NCI-H1092 (cell line): ENCODE measurements around the gene RBFOX2.
"Not testable (repeated sequence)": the region's sequence is repeated elsewhere in the genome, so short reads cannot be mapped to it uniquely, and the experiment has no call there.

ENCODE experiments used
- DNase-seq: peaks from one replicate; lab custom pipeline; 2025; lab: John Stamatoyannopoulos, UW

RBFOX2 gene

DNA sequence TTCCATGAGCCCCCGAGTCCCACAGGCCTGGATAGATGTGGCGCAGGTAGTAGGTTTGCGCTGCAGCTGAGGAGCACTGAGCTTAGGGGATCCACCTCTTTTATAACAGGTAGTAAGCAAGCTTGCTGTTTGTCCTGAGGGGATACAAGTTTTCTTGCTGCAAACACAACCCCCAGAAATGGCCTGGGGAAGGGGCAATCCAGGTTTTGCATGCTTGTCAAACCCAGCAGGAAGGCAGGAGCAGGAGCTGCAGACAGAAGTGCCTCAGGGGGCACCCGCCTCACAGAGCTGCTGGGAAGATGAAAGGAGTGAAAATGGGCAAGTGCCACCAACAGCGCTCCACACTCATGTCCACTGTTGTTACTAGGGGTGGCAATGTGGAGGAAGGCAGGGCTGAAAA is 292.5 kb downstream of the RBFOX2 start:
- DNase-seq = no peak

DNA sequence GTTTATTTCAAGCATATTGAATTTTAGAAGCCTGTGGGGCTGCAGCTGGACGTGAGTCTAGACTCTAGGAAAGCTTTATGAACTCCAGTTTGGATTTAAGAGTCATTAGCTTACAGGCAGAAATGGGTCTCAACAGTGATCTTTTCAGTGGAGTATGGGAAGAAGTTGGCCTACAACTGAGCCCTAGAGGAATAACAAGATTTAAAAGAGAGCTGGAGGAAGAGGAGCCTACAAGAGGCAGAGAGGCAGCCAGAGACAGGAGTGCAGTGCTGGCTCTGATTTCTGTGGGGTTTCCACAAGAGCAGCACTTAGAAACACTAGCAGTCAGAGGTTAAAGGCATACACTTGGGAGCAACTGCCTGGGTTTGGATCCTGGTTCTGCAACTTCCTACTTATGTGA is 293.1 kb downstream of the RBFOX2 start:
- no peak for DNase-seq

DNA sequence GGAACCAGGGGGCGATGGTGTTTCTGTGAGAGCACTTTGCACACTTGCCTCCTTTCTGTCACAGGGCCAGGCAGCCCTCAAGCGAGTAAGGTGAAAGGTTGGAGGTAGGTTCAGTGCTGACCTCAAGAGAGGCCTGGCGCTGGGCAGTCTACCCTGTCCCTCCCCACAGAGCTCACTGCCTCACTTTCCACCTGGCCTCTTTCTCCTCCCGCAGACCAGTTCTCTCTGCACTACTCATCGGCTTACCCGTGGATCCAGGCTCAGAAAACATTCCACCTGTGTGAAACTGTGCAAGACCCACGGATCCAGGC is 294.2 kb downstream of the RBFOX2 start:
- DNase-seq = no peak

GRCh38 chr22:35733791-35734516 is 294.7 kb downstream of the RBFOX2 start:
- no peak for DNase-seq

DNA sequence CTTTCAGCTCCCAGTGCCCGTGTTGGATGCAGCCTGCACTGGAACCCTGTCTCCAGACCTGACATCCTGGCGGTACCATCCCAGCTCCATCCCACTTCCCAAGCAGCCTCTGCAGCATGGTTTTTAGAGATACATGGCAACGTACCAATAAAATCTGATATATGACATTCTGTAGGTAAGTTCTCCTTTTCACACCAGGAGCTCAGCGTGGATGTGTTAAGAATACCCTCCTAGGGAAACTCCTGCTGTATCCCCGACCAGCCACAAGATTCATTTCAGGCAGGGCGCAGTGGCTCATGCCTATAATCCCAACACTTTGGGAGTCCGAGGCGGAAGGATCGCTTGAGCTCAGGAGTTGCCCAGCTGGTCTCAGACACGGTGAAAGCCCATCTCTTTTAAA is 295.6 kb downstream of the RBFOX2 start:
- DNase-seq = no peak

GRCh38 chr22:35732116-35732515 is 296.5 kb downstream of the RBFOX2 start:
- DNase-seq = no peak

GRCh38 chr22:35731321-35731720 is 297.3 kb downstream of the RBFOX2 start:
- no peak for DNase-seq

- no peak for DNase-seq
These were observed 299.3 kb downstream of the RBFOX2 start for GRCh38 chr22:35729309-35729698.

DNA sequence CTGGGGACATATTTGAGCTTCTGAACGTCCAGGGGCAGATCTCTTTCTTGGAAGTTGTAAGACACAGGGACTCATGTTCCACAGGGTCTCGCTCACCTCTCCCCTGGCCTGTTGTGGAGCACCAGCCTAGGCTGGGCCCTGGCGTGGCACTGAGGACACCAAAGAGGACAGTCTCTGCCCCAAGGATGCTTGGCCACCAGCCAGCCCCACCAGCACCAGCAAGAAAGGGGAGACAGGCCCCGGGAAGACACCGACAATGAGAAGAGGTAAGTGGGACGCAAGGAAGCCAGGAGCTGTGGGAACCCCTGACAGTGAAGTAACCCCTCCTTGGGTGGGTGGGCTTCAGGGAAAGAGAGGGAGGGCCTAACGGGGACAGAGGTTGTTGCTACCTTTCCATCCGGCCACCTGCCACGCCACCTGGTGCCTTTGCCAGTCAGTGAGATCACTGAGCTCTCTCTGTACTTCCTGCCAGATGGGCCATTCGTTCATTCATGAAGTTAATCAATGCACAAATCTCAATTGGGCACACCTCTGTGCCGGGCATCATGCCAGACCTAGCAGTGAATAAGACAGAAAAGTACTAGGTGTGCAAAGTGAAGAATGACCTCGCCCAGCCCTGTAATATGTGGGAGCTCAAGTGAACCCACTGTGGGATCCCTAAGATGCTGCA is 299.9 kb downstream of the RBFOX2 start:
- peak; percentile 56 for DNase-seq

GRCh38 chr22:35727436-35727835 is 301.2 kb downstream of the RBFOX2 start:
- DNase-seq = no peak

GRCh38 chr22:35726933-35727332 is 301.7 kb downstream of the RBFOX2 start:
- DNase-seq = no peak

DNA sequence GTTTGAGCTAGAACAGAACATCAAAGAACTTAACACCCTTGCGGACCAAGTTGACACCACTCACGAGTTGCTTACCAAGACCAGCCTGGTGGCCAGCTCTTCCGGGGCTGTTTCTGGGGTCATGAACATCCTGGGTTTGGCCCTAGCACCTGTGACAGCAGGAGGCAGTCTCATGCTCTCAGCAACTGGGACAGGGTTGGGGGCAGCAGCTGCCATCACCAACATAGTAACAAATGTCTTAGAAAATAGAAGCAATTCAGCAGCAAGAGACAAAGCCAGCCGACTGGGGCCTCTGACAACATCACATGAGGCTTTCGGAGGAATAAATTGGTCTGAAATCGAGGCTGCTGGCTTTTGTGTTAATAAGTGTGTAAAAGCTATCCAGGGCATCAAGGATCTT is 302.2 kb downstream of the RBFOX2 start:
- no peak for DNase-seq

DNA sequence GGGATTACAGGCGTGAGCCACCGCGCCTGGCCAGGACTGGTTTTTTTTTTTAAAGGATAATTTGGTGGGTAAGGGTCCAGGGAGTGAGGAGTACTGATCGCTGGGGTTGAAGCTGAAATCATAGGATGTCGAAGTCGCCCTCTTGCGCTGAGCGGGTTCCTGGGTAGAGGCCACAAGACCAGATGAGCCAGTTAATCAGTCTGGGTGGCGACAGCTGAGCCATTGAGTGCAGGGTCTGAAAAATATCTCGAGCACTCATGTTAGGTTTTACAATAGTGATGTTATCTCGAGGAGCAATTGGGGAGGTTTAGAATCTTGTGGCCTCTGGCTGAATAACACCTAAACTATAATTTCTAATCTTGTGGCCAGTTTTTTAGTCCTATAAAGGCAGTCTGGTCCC is 303.1 kb downstream of the RBFOX2 start:
- no peak for DNase-seq

DNA sequence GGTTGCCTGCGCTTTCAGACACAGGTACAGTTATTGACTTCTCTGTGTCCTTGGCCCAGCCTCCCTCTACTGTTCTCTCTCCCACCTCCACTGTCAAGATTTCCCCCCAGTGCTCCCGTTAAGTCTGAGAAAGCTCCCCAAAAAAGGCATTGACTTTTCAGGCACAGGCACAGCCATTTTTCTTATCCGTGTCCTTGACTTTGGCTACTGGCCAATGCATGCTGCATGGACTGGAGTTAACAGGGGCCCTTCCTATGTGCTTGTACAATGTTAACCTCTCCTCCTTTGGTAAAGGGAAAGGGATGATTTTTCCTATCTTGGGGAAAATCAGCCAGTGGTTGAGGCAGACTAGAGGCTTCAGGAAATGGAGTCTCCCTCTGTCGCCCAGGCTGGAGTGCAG is 306.7 kb downstream of the RBFOX2 start:
- no peak for DNase-seq

GRCh38 chr22:35719212-35719875 is 309.3 kb downstream of the RBFOX2 start:
- DNase-seq = no peak

- DNase-seq = no peak
These were observed 311.1 kb downstream of the RBFOX2 start, which contains the start of gene APOL5 for GRCh38 chr22:35717572-35717971. TSS of gene APOL5 (plus strand) at chr22:35717872. CDS start at chr22:35717872, 0 bp downstream.

GRCh38 chr22:35712672-35713071 is 316.0 kb downstream of the RBFOX2 start:
- no peak for DNase-seq

DNA sequence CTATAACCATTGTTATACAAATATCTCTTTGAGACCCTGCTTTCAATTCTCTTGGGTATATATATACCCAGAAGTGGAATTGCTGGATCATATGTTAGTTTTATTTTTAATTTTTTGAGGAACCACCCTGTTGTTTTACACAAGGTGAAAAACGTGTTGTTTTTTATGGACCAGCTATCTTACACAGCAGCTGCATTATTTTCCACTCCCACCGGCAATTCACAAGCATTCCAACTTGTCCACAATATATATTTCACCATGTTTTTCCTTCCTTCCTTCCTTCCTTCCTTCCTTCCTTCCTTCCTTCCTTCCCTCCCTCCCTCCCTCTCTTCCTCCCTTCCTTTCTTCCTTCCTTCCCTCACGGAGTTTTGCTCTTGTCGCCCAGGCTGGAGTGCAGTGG is 317.3 kb downstream of the RBFOX2 start:
- no peak for DNase-seq

- DNase-seq = no peak
These were observed 319.7 kb downstream of the RBFOX2 start for GRCh38 chr22:35708917-35709316.

DNA sequence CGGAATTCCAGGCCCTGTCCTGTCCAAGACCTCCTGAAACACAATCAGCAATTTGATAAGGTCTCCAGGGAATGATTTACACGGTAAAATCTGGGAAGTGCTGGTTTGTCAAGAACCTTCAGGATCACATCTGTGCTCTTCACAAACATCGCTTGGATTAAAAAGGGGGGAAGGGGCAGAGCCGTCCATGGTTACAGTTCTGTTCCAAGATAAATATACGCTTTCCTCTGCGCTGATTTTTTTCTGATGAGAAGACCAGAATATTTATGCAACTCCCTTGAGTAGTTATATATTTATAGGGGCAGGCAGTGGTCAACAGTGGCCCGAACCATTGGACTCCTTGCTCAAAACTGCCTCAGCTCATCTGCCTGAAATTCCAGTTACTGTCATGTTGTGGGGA is 320.2 kb downstream of the RBFOX2 start:
- no peak for DNase-seq

DNA sequence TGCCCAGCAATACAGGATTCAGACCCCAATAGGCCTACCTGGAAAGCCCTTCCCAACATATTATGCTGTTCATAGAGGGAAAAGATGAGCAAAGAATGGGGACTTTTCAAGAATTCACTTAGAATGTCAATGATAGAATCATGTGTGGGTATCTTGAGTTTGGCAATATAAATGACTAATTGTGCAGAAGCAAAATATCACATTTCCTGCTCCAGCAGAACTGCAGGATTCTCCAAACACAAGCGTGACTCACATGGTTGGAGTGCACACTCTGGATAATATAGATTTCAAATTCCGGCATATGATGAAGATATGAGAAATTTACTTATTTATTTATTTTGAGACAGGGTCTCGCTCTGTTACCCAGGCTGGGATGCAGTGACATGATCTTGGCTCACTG is 323.5 kb downstream of the RBFOX2 start:
- no peak for DNase-seq

GRCh38 chr22:35703861-35704584 is 324.6 kb downstream of the RBFOX2 start:
- DNase-seq = no peak

DNA sequence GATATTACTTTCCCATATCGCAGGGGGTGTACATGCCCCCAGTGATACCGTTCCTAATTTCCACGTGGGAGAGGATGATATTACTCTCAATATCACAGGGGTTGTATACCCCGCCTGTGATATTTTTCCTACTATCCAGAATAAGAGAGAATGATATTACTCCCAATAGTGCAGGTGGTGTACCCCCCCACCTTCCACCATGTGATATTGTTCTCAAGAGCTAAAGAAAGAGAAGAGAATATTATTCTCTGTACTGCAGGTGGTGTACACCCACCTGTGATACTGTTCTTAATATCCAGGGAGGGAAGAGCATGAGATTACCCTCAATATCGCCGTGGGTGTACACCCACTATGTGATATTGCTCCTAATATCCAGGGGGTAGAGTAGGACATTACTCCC is 328.8 kb downstream of the RBFOX2 start:
- DNase-seq = not testable (repeated sequence)
